AG10803 (cell line): ENCODE results near the gene PRODH.

Experiments
- DNase-seq: peaks from one replicate; pipeline ENCODE4 v3.0.0; 2010; ENCODE audit warnings: low read depth
- H3K4me3 ChIP-seq: 2 replicates; pipeline ENCODE4 v1.5.1; 2011; ENCODE audit warnings: mild to moderate bottlenecking, low read length, control low read depth
- CTCF ChIP-seq: conservative IDR thresholded peaks from 2 replicates; pipeline ENCODE4 v1.5.1; 2011; ENCODE audit warnings: mild to moderate bottlenecking, low read length, control low read depth, inconsistent platforms

The PRODH gene

DNA sequence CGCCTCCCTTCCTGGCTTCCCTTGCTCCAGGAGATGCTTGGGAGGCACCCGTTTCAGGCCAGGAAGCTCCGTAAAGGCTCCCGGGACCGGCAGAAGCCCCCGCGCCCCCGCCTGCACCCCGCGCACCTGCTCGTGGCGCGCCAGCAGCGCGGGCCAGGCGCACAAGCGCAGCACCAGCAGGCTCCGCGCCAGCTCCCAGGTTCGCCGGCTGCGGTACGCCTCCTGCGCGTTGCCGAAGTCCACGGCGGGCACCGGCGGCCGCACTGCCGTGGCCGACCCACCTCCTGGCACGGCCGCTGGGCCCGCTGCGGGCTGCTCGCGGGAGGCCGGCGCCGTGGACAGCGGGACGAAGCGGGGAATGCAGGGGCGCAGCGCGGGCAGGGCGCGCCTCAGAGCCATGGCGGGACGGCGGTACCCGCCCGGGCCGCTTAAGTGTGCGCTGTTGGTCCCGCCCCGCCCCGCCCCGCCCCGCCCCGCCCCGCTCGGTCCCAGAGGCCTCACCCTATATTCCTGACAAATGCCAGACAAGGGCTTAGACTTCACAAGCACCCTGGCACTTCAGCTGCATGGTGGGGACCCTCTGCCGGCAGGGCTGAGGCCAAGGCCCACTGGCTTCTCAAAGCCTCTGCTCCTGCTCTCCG lies at the start of gene PRODH:
Gene PRODH, minus strand, starts transcription at position 405 of the 641 bp plus-strand sequence. Its CDS starts 6 bp downstream, at position 399.
- no peak for TF ChIP-seq CTCF
- H3K4me3 ChIP-seq = no peak within 1 kb of the TSS
- DNase-seq = no peak

DNA sequence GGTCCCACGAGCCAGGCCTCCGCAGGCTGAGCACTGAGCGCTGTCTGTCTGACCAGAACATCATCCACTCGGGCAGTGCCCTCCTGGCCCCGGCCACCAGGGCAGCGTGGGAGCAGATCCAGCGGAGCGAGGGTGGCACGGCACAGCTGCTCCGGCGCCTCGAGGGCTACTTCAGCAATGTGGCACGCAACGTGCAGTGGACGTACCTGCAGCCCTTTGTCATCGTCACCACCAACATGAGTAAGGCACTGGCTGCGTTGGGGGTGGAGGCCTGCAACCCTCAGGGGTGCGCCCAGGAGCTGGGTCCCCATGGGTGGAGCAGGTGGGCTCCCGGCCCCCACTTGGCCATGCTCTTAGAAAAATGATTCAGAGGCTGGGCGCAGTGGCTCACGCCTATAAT lies 49.7 kb upstream of the PRODH start:
- no peak for DNase-seq
- H3K4me3 ChIP-seq = no peak overlapping the region
- TF ChIP-seq CTCF = no peak

DNA sequence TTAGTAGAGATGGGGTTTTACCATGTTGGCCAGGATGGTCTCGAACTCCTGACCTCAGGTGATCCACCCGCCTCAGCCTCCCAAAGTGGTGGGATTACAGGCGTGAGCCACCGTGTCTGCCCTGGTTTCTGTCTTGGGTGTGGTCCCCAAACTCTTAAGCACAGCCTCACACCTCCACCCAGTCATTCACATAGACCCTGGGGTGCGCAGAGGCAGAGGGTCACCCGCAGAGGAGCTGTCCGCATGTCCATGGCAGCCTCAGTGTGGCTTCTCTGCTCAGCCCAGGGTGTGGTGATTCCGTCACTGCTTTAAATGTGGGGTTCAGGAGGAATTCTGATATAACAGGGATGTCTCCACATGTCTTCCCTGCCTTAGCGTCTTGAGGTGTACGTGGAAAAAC lies 48.5 kb upstream of the PRODH start:
- H3K4me3 ChIP-seq = no peak overlapping the region
- DNase-seq = no peak
- TF ChIP-seq CTCF = no peak

GRCh38 chr22:18983120-18983651 lies 47.1 kb upstream of the PRODH start:
- DNase-seq = no peak

DNA sequence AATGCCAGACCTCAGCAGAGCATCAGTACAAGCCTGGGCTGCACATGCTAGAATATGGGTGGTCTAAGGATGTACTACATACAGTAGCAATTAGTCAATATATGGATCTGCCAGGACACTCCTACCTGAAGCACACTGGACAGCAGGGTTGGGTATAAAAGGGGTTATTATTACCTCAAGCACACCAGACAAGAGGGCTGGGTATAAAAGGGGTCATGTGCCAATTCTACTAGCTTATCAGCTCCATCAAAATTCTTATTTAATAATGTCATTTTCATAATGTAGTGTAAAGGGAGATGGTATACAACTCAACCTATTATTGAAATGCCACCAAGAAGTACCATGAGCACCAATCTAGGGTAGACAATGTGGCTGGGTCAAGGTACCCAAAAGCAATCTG lies 44.7 kb upstream of the PRODH start:
- no peak overlapping the region for H3K4me3 ChIP-seq
- no peak for DNase-seq
- TF ChIP-seq CTCF = no peak

More at GRCh38 chr22:18983120-18983651, 47.1 kb upstream of the PRODH start:
- H3K4me3 ChIP-seq = no peak overlapping the region
- no peak for TF ChIP-seq CTCF

DNA sequence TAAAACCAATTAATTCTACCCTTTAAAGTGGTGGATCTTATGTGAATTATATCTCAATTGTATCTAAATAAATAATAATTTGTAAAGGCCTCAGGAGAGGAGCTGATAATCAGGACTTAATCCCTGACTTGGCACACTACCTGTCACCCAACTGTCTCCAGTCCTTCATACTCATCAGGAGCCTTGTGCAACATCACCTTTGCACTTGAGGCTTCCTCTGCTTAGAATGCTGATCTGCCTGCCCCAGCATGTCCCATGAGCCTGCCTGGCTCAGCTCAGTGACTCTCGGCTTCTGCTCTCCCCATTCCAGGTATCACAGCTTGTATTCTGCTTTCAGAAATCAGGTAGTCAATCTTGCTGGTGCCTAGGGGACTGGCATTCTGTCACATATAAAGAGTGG lies 43.9 kb upstream of the PRODH start:
- DNase-seq = no peak
- TF ChIP-seq CTCF = no peak
- H3K4me3 ChIP-seq = no peak overlapping the region

DNA sequence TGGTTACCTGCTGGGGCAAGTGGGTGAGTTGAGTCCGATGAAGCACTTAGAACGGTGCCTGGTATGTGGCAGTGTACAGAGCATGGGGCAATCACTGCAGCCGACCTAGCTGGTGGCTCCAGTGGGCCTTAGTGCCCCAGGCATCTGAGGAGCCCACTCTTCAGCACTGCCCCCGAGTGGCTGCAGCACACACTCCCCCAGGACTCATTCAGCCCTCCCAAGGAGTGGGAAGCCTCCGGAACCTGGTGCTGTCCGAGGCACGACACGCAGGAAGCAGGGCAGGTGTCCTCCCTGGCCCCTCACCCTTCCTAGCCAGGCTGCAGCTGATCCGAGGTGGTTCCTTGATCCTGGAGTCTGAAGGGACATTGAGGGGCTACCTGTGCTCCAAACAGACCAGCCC lies 42.4 kb upstream of the PRODH start:
- DNase-seq = no peak
- no peak for TF ChIP-seq CTCF

More for the DNA sequence above, 42.4 kb upstream of the PRODH start:
- H3K4me3 ChIP-seq = no peak overlapping the region
